HT1080 (cell line): Measurements from ENCODE around the gene ZNF827. TPM values are rescaled to one million over a fixed set of nuclear protein-coding genes. Genes with fewer than 3 reads are reported as not detected.

Source experiments
- DNase-seq: peaks from one replicate; pipeline ENCODE4 v3.0.0-alpha.2; 2015; ENCODE audit warnings: low read depth
- total RNA-seq: library from RNA; depleted of rRNA; stranded (reverse); fragments of >200 nt; shearing (Covaris generic); gene quantifications from 2 replicates; pipeline ENCODE4 v1.2.3, GENCODE V29; 2014

The ZNF827 gene
- total RNA-seq, 1 experiment from 2014 or later = 5.8 TPM

GRCh38 chr4:145804116-145804515 is 134.5 kb downstream of the ZNF827 start:
- DNase-seq = peak; percentile 48

GRCh38 chr4:145799223-145799622 is 139.4 kb downstream of the ZNF827 start:
- DNase-seq = no peak

GRCh38 chr4:145797278-145797677 is 141.3 kb downstream of the ZNF827 start:
- DNase-seq = no peak

- no peak for DNase-seq
Observed at GRCh38 chr4:145796346-145796745, 142.3 kb downstream of the ZNF827 start.

GRCh38 chr4:145795521-145795920 is 143.1 kb downstream of the ZNF827 start:
- DNase-seq = no peak

GRCh38 chr4:145792429-145792828 is 146.2 kb downstream of the ZNF827 start:
- DNase-seq = no peak

GRCh38 chr4:145791988-145792387 is 146.6 kb downstream of the ZNF827 start:
- DNase-seq = no peak

- no peak for DNase-seq
Observed at GRCh38 chr4:145788755-145789154, 149.9 kb downstream of the ZNF827 start.

GRCh38 chr4:145786830-145787229 is 151.8 kb downstream of the ZNF827 start:
- no peak for DNase-seq

- no peak for DNase-seq
Observed at GRCh38 chr4:145786261-145786660, 152.4 kb downstream of the ZNF827 start.

- no peak for DNase-seq
Observed at GRCh38 chr4:145785391-145786008, 153.1 kb downstream of the ZNF827 start.

GRCh38 chr4:145784036-145784435 is 154.6 kb downstream of the ZNF827 start:
- no peak for DNase-seq

- DNase-seq = no peak
Observed at GRCh38 chr4:145782756-145783155, 155.9 kb downstream of the ZNF827 start.

GRCh38 chr4:145781351-145781750 is 157.3 kb downstream of the ZNF827 start:
- no peak for DNase-seq

GRCh38 chr4:145779319-145779801 is 159.3 kb downstream of the ZNF827 start:
- no peak for DNase-seq

- DNase-seq = no peak
Observed at GRCh38 chr4:145776208-145776607, 162.4 kb downstream of the ZNF827 start.

GRCh38 chr4:145775406-145775805 is 163.2 kb downstream of the ZNF827 start:
- DNase-seq = no peak

GRCh38 chr4:145774473-145774872 is 164.2 kb downstream of the ZNF827 start:
- DNase-seq = no peak

- no peak for DNase-seq
Observed at GRCh38 chr4:145773581-145774234, 164.9 kb downstream of the ZNF827 start.

GRCh38 chr4:145772347-145772746 is 166.3 kb downstream of the ZNF827 start:
- DNase-seq = no peak

- no peak for DNase-seq
Observed at GRCh38 chr4:145770124-145770523, 168.5 kb downstream of the ZNF827 start.

GRCh38 chr4:145769450-145770037 is 169.1 kb downstream of the ZNF827 start:
- DNase-seq = no peak

- DNase-seq = no peak
Observed at GRCh38 chr4:145766273-145766672, 172.3 kb downstream of the ZNF827 start.
